MCF 10A (cell line): ENCODE measurements around the gene MAT1A. TPM values are rescaled to one million over a fixed set of nuclear protein-coding genes. Genes with fewer than 3 reads are reported as not detected.

Source experiments
- BruUV-seq: library from RNA; stranded (reverse); fragments of 400-500 nt; replicated peaks from 2 replicates; lab custom pipeline; 2021; lab: Mats Ljungman, UMichigan
- CTCF ChIA-PET: fragments of 300-600 bp; sonication (Branson Sonifier 250); formaldehyde crosslinking; extraction: SDS; loops from one replicate; lab custom pipeline; 2021; ENCODE audit warnings: antibody characterized with exemption, inconsistent platforms; lab: Yijun Ruan, JAX
- POLR2A ChIA-PET: fragments of 300-600, 350-650 bp; sonication (Branson Sonifier 250); formaldehyde crosslinking; extraction: SDS; loops from one replicate; lab custom pipeline; 2020; ENCODE audit warnings: antibody characterized with exemption, inconsistent platforms; lab: Yijun Ruan, JAX
- DNase-seq: peaks from one replicate; pipeline ENCODE4 v3.0.0-alpha.2; 2018; ENCODE audit not compliant: unreplicated experiment
- H3K27ac Mint-ChIP-seq: one replicate; pipeline ENCODE4 v1.8.0; 2022; ENCODE audit warnings: mild to moderate bottlenecking, low read depth, mixed read lengths; ENCODE audit not compliant: unreplicated experiment
- H3K27me3 Mint-ChIP-seq: one replicate; pipeline ENCODE4 v1.8.0; 2022; ENCODE audit warnings: mixed read lengths; ENCODE audit not compliant: insufficient read depth, unreplicated experiment
- H3K36me3 Mint-ChIP-seq: one replicate; pipeline ENCODE4 v1.8.0; 2022; ENCODE audit warnings: mild to moderate bottlenecking, moderate library complexity, mixed read lengths; ENCODE audit not compliant: insufficient read depth, unreplicated experiment
- H3K4me1 Mint-ChIP-seq: one replicate; pipeline ENCODE4 v1.8.0; 2022; ENCODE audit warnings: mixed read lengths; ENCODE audit not compliant: insufficient read depth, unreplicated experiment
- H3K4me3 Mint-ChIP-seq: one replicate; pipeline ENCODE4 v1.8.0; 2022; ENCODE audit warnings: mild to moderate bottlenecking, moderate library complexity, mixed read lengths; ENCODE audit not compliant: unreplicated experiment
- H3K9me3 Mint-ChIP-seq: one replicate; pipeline ENCODE4 v1.8.0; 2022; ENCODE audit warnings: mixed read lengths; ENCODE audit not compliant: unreplicated experiment
- CTCF ChIP-seq: fragments of 200-600 bp; IDR thresholded peaks from one replicate; pipeline ENCODE4 v1.8.0; 2022; ENCODE audit warnings: antibody characterized with exemption, mild to moderate bottlenecking; ENCODE audit not compliant: unreplicated experiment
- intact Hi-C: fragments of 100-400 bp; cut with micrococcal nuclease; formaldehyde crosslinking; loops from 2 replicates; pipeline ENCODE4 v1.14.1; 2022
- total RNA-seq: library from RNA; stranded (reverse); gene quantifications from 2 replicates; pipeline ENCODE4 v1.2.3, GENCODE V29; 2022

MAT1A gene
- total RNA-seq, 1 experiment from 2014 or later = 0.26 TPM

DNA sequence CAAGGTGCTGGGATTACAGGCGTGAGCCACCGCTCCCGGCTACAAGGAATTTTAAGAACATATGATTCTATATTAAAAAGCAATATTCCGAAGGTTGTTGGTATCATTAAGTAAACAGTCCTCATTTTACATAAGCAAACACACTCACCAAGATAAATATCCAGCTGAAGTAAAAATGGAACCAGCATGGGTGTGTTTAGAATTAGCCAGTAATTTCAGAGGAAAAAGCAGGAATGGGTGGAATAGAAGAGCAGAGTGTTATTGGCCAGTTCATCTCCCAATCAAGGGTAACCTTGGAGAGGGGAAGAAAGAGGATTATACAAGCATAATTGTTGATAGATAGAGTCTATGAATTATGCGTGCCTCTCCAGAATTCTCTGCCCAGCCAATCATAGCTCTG lies 31.7 kb upstream of the MAT1A start:
- no peak for DNase-seq
- ChIA-PET CTCF (interaction anchor here (0.6 kb wide), 1 partner anchor 563 kb away, joined by 5 read pairs; no protein-coding TSS in a partner anchor), POLR2A (interaction anchor here (1.5 kb wide), 1 partner anchor 10 kb away, joined by 3 read pairs; no protein-coding TSS in a partner anchor)
- no TSS peak for BruUV-seq
- H3K4me3 Mint-ChIP-seq = no peak overlapping the region
- no peaks in the 10 kb centered on the region for H3K9me3 Mint-ChIP-seq
- intact Hi-C loops = no loop called here
- H3K27me3 Mint-ChIP-seq = no peaks in the 10 kb centered on the region
- no peaks in the 10 kb centered on the region for H3K36me3 Mint-ChIP-seq
- H3K27ac Mint-ChIP-seq = no peak overlapping the region
- TF ChIP-seq CTCF = no peak
- H3K4me1 Mint-ChIP-seq = peaks cover 5% of the 10 kb centered on the region

- Mint-ChIP-seq H3K4me3 (no peak overlapping the region), H3K27ac (no peak overlapping the region), H3K4me1 (peaks cover 5% of the 10 kb centered on the region), H3K36me3 (no peaks in the 10 kb centered on the region), H3K9me3 (no peaks in the 10 kb centered on the region), H3K27me3 (no peaks in the 10 kb centered on the region)
- no peak for DNase-seq
- BruUV-seq = no TSS peak
- no peak for TF ChIP-seq CTCF
- intact Hi-C loops = no loop called here
- ChIA-PET POLR2A (interaction anchor here (1.5 kb wide), 1 partner anchor 10 kb away, joined by 3 read pairs; no protein-coding TSS in a partner anchor), CTCF (no interaction called here)
Observed at GRCh38 chr10:80320377-80320776, 30.9 kb upstream of the MAT1A start.

DNA sequence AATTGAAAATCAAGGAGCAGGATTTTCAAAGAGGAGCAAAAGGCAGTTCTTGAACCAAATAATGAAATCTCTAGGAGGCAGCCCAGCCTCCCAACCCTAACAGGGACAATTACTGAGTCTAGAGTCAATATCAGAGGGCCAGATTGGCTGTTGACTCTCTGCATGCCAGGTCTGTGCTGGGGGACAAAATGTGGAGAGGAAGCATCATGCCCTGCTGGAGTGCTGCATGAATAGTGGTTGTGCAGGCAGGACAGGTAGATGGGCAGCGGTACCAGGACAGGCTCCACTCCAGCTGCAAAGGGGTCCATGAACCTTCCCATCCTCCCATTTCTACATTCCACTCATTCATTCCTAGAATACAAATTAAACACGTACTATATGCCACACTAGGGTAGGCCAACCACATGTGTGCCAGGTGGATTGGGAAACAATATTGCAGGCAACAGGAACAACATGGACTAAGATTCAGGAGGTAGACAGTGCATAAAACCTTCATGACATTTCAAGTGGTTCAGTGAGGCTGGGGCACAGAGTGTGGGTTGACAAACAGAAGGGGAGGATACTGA lies 30.4 kb upstream of the MAT1A start:
- CTCF ChIA-PET = no interaction called here
- BruUV-seq = no TSS peak
- no peak for TF ChIP-seq CTCF
- POLR2A ChIA-PET = interaction anchor here (0.6 kb wide), 1 partner anchor 250 kb away, joined by 3 read pairs; no protein-coding TSS in a partner anchor
- DNase-seq = no peak
- H3K4me1 Mint-ChIP-seq = peaks cover 5% of the 10 kb centered on the region
- no peaks in the 10 kb centered on the region for H3K9me3 Mint-ChIP-seq
- H3K27me3 Mint-ChIP-seq = no peaks in the 10 kb centered on the region
- H3K27ac Mint-ChIP-seq = no peak overlapping the region
- intact Hi-C loops = no loop called here
- H3K36me3 Mint-ChIP-seq = no peaks in the 10 kb centered on the region
- H3K4me3 Mint-ChIP-seq = no peak overlapping the region

DNA sequence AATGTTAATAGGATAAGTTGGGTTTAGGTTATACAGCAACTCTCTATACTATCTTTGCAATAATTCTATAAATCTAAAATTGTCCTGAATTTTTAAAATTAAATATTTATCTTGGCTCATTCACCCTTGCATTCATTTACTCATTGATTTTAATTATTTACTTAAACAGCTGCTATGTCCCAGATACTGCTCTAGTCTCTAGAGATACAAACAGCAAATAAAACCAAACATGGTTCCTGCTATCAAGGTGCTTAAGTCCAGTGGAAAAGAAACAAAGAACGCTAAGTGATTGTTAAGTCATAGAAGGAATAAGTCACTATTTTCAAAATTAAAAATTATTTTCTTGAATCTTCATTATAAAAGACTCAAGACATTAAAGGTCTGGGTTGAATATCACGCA lies 29.9 kb upstream of the MAT1A start:
- no peak overlapping the region for H3K27ac Mint-ChIP-seq
- no peaks in the 10 kb centered on the region for H3K9me3 Mint-ChIP-seq
- DNase-seq = no peak
- ChIA-PET POLR2A (interaction anchor here (0.6 kb wide), 1 partner anchor 250 kb away, joined by 3 read pairs; no protein-coding TSS in a partner anchor), CTCF (no interaction called here)
- no peaks in the 10 kb centered on the region for H3K27me3 Mint-ChIP-seq
- H3K4me3 Mint-ChIP-seq = no peak overlapping the region
- TF ChIP-seq CTCF = no peak
- no TSS peak for BruUV-seq
- intact Hi-C loops = no loop called here
- peaks cover 4% of the 10 kb centered on the region for H3K4me1 Mint-ChIP-seq
- no peaks in the 10 kb centered on the region for H3K36me3 Mint-ChIP-seq
